PFSK-1 (cell line): ENCODE results near the gene EXOC4.

Experiments used
- FOXP2 ChIP-seq: optimal IDR thresholded peaks from 2 replicates; pipeline ENCODE3; 2011; ENCODE audit warnings: borderline replicate concordance, control low read depth, inconsistent platforms; ENCODE audit not compliant: insufficient read depth; ENCODE audit errors: extremely low read length, extremely low read depth
- POLR2AphosphoS5 ChIP-seq: IDR thresholded peaks from 2 replicates; pipeline ENCODE4 v1.6.1; 2012; ENCODE audit warnings: low read depth, mild to moderate bottlenecking, control low read depth, low read length, moderate library complexity
- REST ChIP-seq, 2 experiments: IDR thresholded peaks; 2 replicates each; pipeline versions ENCODE4 v1.6.1 to v1.8.0; 2011 to 2012; ENCODE audit warnings: low read depth in 2 of 2, low read length in 2 of 2, control low read depth in 1 of 2, inconsistent platforms in 1 of 2, mild to moderate bottlenecking in 1 of 2, moderate library complexity in 1 of 2; ENCODE audit not compliant: insufficient read depth in 1 of 2
- SIN3A ChIP-seq: IDR thresholded peaks from 2 replicates; pipeline ENCODE4 v1.6.1; 2012; ENCODE audit warnings: mild to moderate bottlenecking, low read length, moderate library complexity, borderline replicate concordance; ENCODE audit not compliant: insufficient read depth
- TAF1 ChIP-seq: IDR thresholded peaks from 2 replicates; pipeline ENCODE4 v1.6.1; 2012; ENCODE audit warnings: low read length, control low read depth, borderline replicate concordance; ENCODE audit not compliant: insufficient read depth

Gene EXOC4

GRCh38 chr7:133230591-133231194 is 22.2 kb upstream of the EXOC4 start:
- TF ChIP-seq SIN3A (no peak), TAF1 (no peak), REST (IDR thresholded peaks at IDR 0.05; ENCODE audit: insufficient read depth in 1 of 2, low read depth in 2 of 2, low read length in 2 of 2) (no peak), POLR2AphosphoS5 (no peak), FOXP2 (no peak)

- TF ChIP-seq POLR2AphosphoS5, result no peak
- no peak for TF ChIP-seq FOXP2
- no peak for TF ChIP-seq REST (IDR thresholded peaks at IDR 0.05; ENCODE audit: insufficient read depth in 1 of 2, low read depth in 2 of 2, low read length in 2 of 2)
- TF ChIP-seq SIN3A, result no peak
- no peak for TF ChIP-seq TAF1
Measured at GRCh38 chr7:133233142-133233541, 19.7 kb upstream of the EXOC4 start.

GRCh38 chr7:133234961-133235875 is 17.7 kb upstream of the EXOC4 start:
- no peak for TF ChIP-seq POLR2AphosphoS5
- TF ChIP-seq REST (IDR thresholded peaks at IDR 0.05; ENCODE audit: insufficient read depth in 1 of 2, low read depth in 2 of 2, low read length in 2 of 2), result no peak
- no peak for TF ChIP-seq TAF1
- no peak for TF ChIP-seq SIN3A
- TF ChIP-seq FOXP2, result no peak

- TF ChIP-seq SIN3A (no peak), FOXP2 (no peak), POLR2AphosphoS5 (no peak), REST (IDR thresholded peaks at IDR 0.05; ENCODE audit: insufficient read depth in 1 of 2, low read depth in 2 of 2, low read length in 2 of 2) (no peak), TAF1 (no peak)
Measured at GRCh38 chr7:133237545-133237944, 15.3 kb upstream of the EXOC4 start.
